OCI-LY7 (cell line): ENCODE measurements around the gene ITGB1. TPM values are rescaled to one million over a fixed set of nuclear protein-coding genes. Genes with fewer than 3 reads are reported as not detected.
"Not testable (repeated sequence)": the region's sequence is repeated elsewhere in the genome, so short reads cannot be mapped to it uniquely, and the experiment has no call there.

Source experiments
- BruUV-seq: library from RNA; stranded (reverse); fragments of 400-500 nt; replicated peaks from 2 replicates; lab custom pipeline; 2021; lab: Mats Ljungman, UMichigan
- CTCF ChIA-PET: fragments of 300-600 bp; sonication (Branson Sonifier 250); formaldehyde crosslinking; loops from one replicate; lab custom pipeline; 2022; ENCODE audit warnings: antibody characterized with exemption; ENCODE audit not compliant: unreplicated experiment; lab: Charles Lee
- POLR2A ChIA-PET: fragments of 300-600 bp; sonication (Branson Sonifier 250); formaldehyde crosslinking; loops from one replicate; lab custom pipeline; 2022; ENCODE audit warnings: antibody characterized with exemption; lab: Charles Lee
- DNase-seq: peaks from one replicate; pipeline ENCODE4 v3.0.0-alpha.2; 2015; ENCODE audit warnings: low spot score
- H2AFZ ChIP-seq: fragments of 200-600 bp; sonication (generic), shearing (Covaris generic); 2 replicates; pipeline ENCODE4 v1.6.1; 2014; ENCODE audit warnings: mild to moderate bottlenecking, antibody characterized with exemption, low read length, moderate library complexity
- H3K27ac ChIP-seq: fragments of 200-600 bp; sonication (generic); 2 replicates; pipeline ENCODE4 v1.5.1; 2014; ENCODE audit warnings: mixed run types, low read depth, mild to moderate bottlenecking, moderate library complexity, low read length, inconsistent platforms; ENCODE audit not compliant: poor library complexity, severe bottlenecking
- H3K36me3 ChIP-seq: fragments of 200-600 bp; sonication (generic); 2 replicates; pipeline ENCODE4 v1.6.1; 2014; ENCODE audit warnings: mild to moderate bottlenecking, antibody characterized with exemption, low read length, moderate library complexity, mixed read lengths; ENCODE audit not compliant: insufficient read depth
- H3K4me1 ChIP-seq: fragments of 200-600 bp; sonication (generic); 2 replicates; pipeline ENCODE4 v1.5.1; 2014; ENCODE audit warnings: mild to moderate bottlenecking, low read length; ENCODE audit not compliant: insufficient read depth, poor library complexity, severe bottlenecking
- H3K4me2 ChIP-seq: fragments of 200-600 bp; sonication (generic); 2 replicates; pipeline ENCODE4 v1.6.1; 2014; ENCODE audit warnings: mild to moderate bottlenecking, low read length
- H3K4me3 ChIP-seq: fragments of 200-600 bp; sonication (generic); 2 replicates; pipeline ENCODE4 v1.5.1; 2014; ENCODE audit warnings: mild to moderate bottlenecking, low read depth, low read length; ENCODE audit not compliant: poor library complexity, severe bottlenecking
- H3K79me2 ChIP-seq: fragments of 200-600 bp; sonication (generic); 2 replicates; pipeline ENCODE4 v1.6.1; 2016; ENCODE audit warnings: low read depth, mild to moderate bottlenecking, low read length, moderate library complexity, mixed read lengths; ENCODE audit not compliant: insufficient read depth
- H3K9me2 ChIP-seq: fragments of 200-600 bp; sonication (generic); 2 replicates; pipeline ENCODE4 v1.6.1; 2016; ENCODE audit warnings: mild to moderate bottlenecking, low read length, mixed read lengths; ENCODE audit not compliant: insufficient read depth
- H3K9me3 ChIP-seq: fragments of 200-600 bp; sonication (generic); 2 replicates; pipeline ENCODE4 v1.6.1; 2014; ENCODE audit warnings: mild to moderate bottlenecking, mixed run types, low read length, mixed read lengths
- H4K20me1 ChIP-seq: fragments of 200-600 bp; sonication (generic); 2 replicates; pipeline ENCODE4 v1.6.1; 2014; ENCODE audit warnings: mild to moderate bottlenecking, antibody characterized with exemption, low read length, moderate library complexity, mixed read lengths; ENCODE audit not compliant: insufficient read depth
- EZH2phosphoT487 ChIP-seq: fragments of 200-600 bp; sonication (generic); IDR thresholded peaks from 2 replicates; pipeline ENCODE4 v1.6.1; 2018; ENCODE audit warnings: low read depth, borderline replicate concordance, mild to moderate bottlenecking, mixed run types, antibody characterized with exemption, low read length, moderate library complexity, mixed read lengths
- intact Hi-C: fragments of 100-400 bp; cut with micrococcal nuclease; formaldehyde crosslinking; loops from one replicate; pipeline ENCODE4 v1.10.0; 2022; ENCODE audit not compliant: unreplicated experiment
- total RNA-seq, 2 experiments: library from RNA; depleted of rRNA in 1 of 2; stranded (reverse); fragments of >200 nt in 1 of 2; shearing (Covaris generic) in 1 of 2; gene quantifications; 2 replicates each; pipeline ENCODE4 v1.2.3, GENCODE V29; 2014 to 2022
- TF ChIP-seq, protein P1 (sequence below): fragments of 200-600 bp; sonication (generic); conservative IDR thresholded peaks from 2 replicates; pipeline ENCODE4 v1.5.1; 2014; ENCODE audit warnings: mild to moderate bottlenecking, antibody characterized with exemption, low read length, moderate library complexity, mixed read lengths

ITGB1 gene
- total RNA-seq, 2 experiments from 2014 or later, result 165 to 167 TPM

DNA sequence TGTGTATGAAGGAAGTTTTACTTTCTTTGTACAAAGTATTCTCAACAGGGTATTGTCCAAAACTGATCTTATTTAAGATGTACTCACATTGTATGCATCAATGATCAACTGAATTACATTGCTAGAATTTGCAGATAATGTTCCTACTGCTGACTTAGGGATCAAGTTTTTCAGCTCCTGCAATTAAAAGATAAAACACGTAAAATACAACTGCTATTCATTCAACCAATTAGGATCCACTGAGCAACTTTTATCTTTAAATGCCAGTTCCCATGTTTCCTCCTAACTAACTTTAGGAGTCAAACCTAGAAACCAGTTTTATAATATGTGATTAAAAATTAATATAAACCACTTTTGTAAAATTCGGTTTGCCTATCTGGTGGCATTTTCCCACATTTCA, 35.9 kb downstream of the ITGB1 start:
- Histone ChIP-seq H3K4me2 (no peak overlapping the region), H3K4me3 (no peak overlapping the region), H3K4me1 (no peaks in the 10 kb centered on the region), H2AFZ (no peak overlapping the region), H4K20me1 (no peaks in the 10 kb centered on the region), H3K27ac (no peak overlapping the region), H3K9me2 (no peaks in the 10 kb centered on the region), H3K9me3 (peaks cover 4% of the 10 kb centered on the region; the same call in 1 of the 2 replicates), H3K36me3 (peaks cover 95% of the 10 kb centered on the region), H3K79me2 (peaks cover 14% of the 10 kb centered on the region; the same call in 1 of the 2 replicates)
- ChIA-PET CTCF (no interaction called here), POLR2A (interaction anchor here (0.7 to 1.3 kb wide), 3 partner anchors 10 to 1342 kb away, joined by 3 to 4 read pairs (median 3); no protein-coding TSS in a partner anchor)
- intact Hi-C loops, result loop anchor here (10.0 kb wide), 1 partner anchor 467 kb away; no protein-coding TSS in a partner anchor
- DNase-seq, result no peak
- TF ChIP-seq EZH2phosphoT487, result no peak
- TF ChIP-seq, protein P1, sequence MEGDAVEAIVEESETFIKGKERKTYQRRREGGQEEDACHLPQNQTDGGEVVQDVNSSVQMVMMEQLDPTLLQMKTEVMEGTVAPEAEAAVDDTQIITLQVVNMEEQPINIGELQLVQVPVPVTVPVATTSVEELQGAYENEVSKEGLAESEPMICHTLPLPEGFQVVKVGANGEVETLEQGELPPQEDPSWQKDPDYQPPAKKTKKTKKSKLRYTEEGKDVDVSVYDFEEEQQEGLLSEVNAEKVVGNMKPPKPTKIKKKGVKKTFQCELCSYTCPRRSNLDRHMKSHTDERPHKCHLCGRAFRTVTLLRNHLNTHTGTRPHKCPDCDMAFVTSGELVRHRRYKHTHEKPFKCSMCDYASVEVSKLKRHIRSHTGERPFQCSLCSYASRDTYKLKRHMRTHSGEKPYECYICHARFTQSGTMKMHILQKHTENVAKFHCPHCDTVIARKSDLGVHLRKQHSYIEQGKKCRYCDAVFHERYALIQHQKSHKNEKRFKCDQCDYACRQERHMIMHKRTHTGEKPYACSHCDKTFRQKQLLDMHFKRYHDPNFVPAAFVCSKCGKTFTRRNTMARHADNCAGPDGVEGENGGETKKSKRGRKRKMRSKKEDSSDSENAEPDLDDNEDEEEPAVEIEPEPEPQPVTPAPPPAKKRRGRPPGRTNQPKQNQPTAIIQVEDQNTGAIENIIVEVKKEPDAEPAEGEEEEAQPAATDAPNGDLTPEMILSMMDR, result no peak
- BruUV-seq, result no TSS peak

DNA sequence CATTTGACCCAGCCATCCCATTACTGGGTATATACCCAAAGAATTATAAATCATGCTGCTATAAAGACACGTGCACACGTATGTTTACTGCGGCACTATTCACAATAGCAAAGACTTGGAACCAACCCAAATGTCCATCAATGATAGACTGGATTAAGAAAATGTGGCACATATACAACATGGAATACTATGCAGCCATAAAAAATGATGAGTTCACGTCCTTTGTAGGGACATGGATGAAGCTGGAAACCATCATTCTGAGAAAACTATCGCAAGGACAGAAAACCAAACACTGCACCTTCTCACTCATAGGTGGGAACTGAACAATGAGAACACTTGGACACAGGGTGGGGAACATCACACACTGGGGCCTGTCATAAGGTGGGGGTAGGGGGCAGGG, 40.2 kb downstream of the ITGB1 start:
- H2AFZ ChIP-seq, H3K79me2 ChIP-seq, H3K4me3 ChIP-seq, H3K9me2 ChIP-seq, CTCF ChIA-PET, H4K20me1 ChIP-seq, H3K9me3 ChIP-seq, H3K4me2 ChIP-seq, DNase-seq, BruUV-seq, H3K27ac ChIP-seq, H3K4me1 ChIP-seq, POLR2A ChIA-PET: not testable (repeated sequence)
- peaks cover 72% of the 10 kb centered on the region for H3K36me3 ChIP-seq
- intact Hi-C loops, result loop anchor here (5.0 kb wide), 1 partner anchor 79 kb away; no protein-coding TSS in a partner anchor

DNA sequence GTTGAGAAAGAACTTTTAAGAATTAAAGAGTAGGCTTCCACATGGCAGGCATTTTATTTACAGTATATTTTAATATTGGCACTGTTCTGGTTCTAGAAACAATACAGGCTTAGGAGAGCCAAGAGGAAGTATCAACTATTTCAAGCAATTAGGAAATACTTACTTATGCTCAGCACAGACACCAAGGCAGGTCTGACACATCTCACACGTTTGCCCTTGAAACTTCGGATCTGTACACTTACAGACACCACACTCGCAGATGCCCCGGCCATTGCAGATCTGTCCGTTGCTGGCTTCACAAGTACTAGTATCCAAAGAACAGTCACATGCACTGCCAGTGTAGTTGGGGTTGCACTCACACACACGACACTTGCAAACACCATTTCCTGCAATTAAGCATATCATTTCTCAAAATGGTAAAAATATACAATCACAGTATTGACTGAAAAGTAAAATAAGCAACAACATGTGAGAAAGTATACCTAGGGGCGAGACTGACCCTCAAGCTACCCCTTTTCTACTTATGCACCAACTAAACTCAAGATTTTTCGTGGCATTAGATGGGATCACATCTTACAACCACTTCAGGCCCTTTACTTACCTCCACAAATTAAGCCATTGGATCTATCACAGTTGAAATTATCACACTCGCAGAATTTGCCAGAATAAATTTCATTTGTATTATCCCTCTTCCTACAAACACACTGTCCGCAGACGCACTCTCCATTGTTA, 46.6 kb downstream of the ITGB1 start:
- H3K4me1 ChIP-seq, result no peaks in the 10 kb centered on the region
- peaks cover 80% of the 10 kb centered on the region for H3K36me3 ChIP-seq
- CTCF ChIA-PET, result no interaction called here
- TF ChIP-seq EZH2phosphoT487, result no peak
- TF ChIP-seq, protein P1, result no peak
- POLR2A ChIA-PET, result no interaction called here
- H3K9me3 ChIP-seq, result no peaks in the 10 kb centered on the region
- H3K79me2 ChIP-seq, result no peaks in the 10 kb centered on the region
- no peaks in the 10 kb centered on the region for H4K20me1 ChIP-seq
- no peak overlapping the region for H3K4me3 ChIP-seq
- H2AFZ ChIP-seq, result no peak overlapping the region
- H3K27ac ChIP-seq, result no peak overlapping the region
- no peak overlapping the region for H3K4me2 ChIP-seq
- H3K9me2 ChIP-seq, result no peaks in the 10 kb centered on the region
- no TSS peak for BruUV-seq
- intact Hi-C loops, result no loop called here
- no peak for DNase-seq

DNA sequence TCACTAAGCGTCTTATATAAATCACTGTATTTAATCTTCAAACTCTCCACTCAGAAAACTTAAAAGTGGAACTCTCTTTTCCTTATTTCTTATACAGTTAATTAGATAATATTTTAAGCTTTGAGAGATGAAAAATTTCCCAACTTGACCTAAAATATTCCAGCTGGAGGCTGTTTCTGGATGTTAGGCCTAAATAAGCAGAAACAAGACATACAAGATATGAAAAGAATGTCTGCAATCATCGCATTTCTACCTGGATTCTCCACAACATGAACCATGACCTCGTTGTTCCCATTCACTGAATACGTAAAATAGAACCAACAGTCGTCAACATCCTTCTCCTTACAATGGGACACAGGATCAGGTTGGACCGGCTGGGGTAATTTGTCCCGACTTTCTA, 48.1 kb downstream of the ITGB1 start:
- H3K27ac ChIP-seq, intact Hi-C loops, H3K4me3 ChIP-seq, BruUV-seq, H3K4me1 ChIP-seq, H2AFZ ChIP-seq, DNase-seq, H4K20me1 ChIP-seq, H3K79me2 ChIP-seq, H3K4me2 ChIP-seq, H3K9me2 ChIP-seq, H3K9me3 ChIP-seq, CTCF ChIA-PET: not testable (repeated sequence)
- H3K36me3 ChIP-seq, result peaks cover 87% of the 10 kb centered on the region
- POLR2A ChIA-PET, result interaction anchor here (1.1 kb wide), 1 partner anchor 37 kb away, joined by 3 read pairs; no protein-coding TSS in a partner anchor
